Activated CD4-positive, alpha-beta T cell treated with anti-CD3 and anti-CD28 coated beads, Interleukin-10, Interleukin-2, amounts not matched to agents 100 ng/mL and 50 ng/mL, durations not matched to agents 16 hours and 8 hours (primary cell): ENCODE data around the gene ERCC3.

ENCODE experiments used
- DNase-seq: peaks from one replicate; pipeline ENCODE4 v3.0.0-alpha.2; 2020

Gene ERCC3

DNA sequence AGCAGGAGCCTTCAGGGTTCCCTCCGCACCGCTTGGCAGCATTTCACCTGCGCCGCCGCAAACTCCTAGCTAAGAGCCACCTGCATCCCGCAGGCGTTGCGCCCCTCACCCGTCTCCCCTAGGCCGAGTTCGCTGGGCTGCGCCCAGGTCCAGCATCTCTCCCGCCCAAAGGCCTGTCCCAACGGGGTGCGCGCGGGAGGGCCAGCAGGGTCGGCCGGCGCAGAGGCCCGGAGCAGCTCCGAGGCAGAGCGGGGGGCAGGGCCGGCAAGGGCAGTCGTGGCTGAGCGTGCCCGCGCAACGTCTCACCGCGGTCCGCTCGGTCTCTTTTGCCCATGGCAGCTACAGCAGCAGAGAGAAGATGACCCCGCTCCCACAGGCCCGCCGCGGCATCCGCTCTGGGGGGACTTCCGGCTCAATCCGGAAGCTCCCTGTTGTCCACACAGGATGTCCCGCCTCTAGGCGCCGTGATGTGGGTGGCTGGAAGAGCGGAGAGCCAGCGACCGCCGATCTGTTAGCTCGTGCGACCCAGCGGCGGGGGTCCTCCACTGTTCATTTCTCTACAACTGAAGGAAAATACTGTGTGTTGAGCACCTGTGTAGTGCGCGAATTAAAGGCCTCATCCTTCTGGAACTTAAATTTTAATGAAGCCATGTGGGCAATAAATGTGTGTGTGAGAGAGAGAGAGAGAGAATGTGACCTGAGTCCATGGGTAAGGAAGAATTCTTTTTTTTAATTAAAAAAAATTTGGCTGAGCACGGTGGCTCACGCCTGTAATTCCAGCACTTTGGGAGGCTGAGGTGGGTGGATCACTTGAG lies at the start of gene ERCC3:
ERCC3 (minus strand) TSS at position 397 of the 815 bp plus-strand sequence; CDS start at position 334, 63 bp downstream.
- peak; percentile 91 for DNase-seq

DNA sequence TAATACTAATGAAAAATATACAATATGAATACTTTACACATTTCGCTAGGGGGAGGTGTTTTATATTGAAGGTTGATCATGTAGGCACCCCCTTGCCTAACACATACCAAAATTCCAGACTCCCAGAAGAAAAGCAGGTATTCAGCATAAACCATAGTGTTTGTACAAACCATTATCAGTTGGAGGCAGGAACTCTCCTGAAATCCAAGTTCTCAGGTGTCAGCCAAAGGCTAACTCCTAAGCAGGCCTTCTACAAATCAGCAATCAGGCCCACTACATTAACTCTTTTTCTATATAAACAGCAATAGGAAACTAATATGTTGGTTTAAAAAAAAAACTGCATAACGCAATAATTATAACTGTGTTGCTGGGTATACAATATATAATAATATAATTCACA lies 49.3 kb upstream of the ERCC3 start:
- no peak for DNase-seq

DNA sequence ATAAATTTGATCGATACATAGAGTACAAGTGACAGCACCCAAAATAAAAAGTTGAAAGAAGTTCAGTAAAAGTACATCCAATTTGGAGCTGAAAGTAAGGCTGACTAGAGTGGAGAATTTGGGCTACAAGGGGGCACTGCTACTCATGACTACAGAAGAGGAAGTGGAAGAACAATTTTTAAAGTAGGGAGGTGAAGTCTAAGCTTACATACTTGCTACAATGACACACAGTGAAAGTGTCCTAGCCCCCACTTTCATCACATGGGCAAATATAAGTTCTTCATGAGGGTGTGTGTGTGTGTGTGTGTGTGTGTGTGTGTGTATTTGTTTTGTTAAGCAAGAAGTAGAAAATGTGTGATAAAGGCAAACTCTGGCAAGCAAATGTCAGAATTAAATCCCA lies 48.2 kb upstream of the ERCC3 start:
- DNase-seq, result no peak

DNA sequence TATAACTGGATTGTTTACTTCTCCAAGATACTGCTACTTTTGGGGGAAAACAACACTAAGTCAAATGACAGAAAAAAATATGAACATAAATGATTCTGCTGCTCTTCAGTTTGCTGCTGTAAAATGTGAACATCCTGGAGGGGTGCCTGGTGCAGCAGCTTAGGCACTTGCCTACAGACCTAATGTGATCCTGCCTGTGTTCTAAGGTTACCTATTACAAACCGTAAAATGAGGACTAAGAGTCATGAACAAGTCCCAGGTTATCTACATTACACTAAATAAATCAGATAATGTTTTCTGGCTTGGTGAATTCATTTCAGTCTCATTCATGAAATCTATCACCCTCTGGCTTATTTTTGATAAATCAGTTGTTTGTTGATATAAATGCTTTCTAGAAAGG lies 38.4 kb upstream of the ERCC3 start:
- no peak for DNase-seq

DNA sequence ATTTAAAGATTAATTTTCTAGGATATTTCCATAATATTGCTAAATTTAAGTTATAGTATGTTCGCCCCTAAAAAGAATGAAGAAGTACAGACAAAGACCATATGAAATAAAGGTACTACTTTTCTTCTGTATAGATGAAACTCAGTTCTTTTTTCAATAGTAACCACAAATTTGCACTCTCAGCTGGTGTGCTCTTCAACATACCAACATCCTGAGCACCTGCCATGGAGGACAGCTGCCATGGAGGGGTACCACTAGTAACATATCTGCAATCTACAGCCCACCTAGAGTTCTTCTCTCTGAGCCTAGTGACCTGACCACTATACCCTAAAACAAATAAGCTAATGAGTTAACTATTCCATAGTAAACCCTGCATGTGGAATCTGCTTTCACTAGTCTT lies 36.8 kb upstream of the ERCC3 start:
- no peak for DNase-seq

DNA sequence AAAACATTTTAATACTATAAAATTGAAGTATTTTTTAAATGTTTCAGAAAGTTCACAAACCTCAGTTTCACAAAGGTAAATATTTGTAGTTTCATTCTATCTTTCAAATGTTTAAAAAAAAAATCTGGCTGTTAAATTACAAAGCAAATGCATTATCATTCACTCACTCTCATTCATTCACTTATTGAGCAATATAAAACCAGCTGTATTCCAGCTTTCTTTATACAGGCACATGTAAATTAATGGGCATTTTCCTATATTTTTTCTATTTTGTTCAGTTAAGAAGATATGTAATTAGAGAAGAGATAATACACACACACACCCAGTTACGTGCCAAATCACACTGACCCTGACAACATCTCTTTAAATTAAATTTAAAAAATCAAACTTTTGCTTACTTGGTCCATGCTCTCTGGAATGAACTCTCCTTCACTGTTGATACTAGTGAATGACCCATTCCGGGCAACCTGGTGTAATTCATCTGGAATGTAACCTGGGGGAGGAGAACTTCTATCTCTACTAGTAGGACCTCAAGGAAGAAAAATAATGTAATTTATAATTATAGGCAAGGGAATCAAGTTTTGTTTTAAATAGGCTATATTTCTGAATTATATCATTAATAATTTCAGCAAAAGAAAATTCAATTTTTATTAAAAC lies 32.5 kb upstream of the ERCC3 start:
- DNase-seq, result no peak

DNA sequence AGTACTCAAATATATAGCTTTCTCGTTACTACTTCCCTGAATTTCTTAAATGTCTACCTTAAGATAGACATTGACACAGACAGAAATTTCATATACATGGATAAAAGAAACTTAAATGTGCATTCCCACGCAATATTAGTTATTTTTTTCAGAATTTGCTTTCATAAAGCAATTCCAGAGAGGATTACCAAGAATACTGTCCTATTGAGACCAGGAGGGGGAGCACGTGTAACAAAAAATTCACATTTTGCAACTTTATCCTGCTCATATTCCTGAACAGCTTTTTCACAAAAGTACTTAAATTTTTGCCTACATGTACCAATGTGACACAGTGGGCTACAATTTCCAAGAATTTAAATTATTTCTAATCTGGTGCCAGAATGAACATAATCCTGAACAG lies 30.7 kb upstream of the ERCC3 start:
- DNase-seq, result no peak

DNA sequence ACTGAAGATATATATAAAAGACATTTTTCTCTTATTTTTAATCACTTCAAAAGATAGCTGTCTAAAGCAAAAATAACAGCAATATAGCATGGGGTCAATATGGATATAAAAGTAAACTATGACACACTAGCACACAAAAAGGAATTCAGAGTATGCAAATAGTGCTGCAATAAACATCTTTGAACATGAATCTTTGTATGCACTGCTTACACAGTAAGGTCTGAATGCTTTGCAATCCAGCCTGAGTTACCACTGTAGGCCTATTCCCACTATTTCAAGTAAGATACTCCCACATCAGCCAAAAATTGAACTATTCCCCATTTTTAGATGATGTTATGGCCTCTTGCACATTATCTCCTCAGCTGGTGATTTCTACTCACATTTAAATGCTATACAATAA lies 27.4 kb upstream of the ERCC3 start:
- no peak for DNase-seq

DNA sequence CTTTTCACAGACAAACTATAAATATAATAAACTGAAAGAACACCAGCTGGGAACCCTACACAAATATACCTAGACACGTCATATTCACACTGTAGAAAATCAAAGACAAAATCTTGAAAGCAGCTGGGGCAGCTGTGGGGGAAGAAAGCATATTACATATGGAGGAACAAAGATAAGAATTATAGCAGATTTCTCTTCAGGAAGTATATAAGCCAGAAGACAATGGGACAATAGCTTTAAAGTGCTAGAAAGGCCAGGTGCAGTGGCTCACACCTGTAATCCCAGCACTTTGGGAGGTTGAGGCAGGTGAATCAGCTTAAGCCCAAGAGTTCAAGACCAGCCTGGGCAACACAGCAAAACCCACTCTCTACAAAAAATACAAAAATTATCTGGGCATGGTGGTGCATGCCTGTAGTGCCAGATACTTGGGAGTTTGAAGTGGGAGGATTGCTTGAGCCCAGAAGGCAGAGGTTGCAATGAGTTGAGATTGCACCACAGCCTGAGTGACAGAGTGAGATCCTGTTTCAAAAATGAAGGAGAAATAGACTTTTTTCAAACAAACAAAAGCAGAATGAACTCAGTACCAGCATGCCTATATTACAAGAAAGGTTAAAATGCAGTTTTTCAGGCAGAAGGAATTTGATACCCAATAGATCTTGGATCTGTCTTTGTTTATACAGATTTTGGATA lies 26.8 kb upstream of the ERCC3 start:
- DNase-seq, result no peak

DNA sequence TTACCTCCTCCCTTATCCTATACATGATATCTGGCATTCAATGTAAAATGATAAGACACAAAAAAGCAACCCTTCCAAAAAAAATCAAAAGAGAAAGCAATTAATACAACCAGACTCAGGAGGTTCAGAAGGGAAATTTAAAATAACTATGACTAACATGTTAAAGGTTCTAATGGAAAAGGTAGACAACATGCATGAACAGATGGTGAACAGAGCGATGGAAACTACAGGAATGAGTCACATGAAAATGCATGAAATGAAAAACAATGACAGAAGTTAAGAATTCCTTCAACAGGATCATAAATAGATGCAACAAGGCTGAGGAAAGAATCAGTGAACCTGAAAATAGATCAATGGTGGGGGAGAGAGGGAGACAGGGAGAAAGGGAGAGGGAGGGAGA lies 26.1 kb upstream of the ERCC3 start:
- peak; percentile 15 for DNase-seq

DNA sequence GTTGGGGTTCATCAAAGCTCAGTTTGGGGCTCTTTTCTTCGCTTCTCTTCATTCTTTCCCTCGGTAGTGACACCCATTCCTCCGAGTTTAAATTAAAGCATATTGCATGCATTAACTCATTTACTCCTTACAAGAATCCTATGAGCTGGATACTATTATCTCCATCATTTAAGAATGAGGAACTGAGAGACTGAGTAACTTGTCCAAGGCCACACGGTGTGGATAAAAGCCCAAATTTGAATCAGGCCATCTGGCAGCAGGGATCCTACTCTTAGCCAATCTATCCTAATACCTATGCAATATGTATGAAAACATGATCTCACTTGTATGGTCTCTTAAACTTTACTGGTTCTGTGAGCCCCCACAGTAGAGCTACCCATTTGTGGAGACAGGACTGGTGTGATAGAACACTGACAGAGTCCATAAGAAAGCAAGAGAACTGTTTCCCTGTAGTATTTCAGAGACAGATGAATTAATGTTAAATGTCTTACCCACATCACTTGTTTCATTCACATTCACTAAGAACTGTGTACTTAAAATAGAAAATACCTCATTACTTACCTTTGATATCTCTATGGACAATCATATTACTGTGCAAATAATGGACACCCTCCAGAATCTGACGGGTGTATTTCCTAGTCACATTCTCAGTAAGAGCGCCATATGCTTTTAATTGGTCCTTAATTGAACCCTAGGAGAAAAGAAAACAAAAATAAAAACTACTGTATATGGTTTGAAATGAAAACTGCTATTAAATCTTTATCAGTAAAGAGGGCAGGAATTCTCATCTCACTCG lies 20.4 kb upstream of the ERCC3 start:
- no peak for DNase-seq

DNA sequence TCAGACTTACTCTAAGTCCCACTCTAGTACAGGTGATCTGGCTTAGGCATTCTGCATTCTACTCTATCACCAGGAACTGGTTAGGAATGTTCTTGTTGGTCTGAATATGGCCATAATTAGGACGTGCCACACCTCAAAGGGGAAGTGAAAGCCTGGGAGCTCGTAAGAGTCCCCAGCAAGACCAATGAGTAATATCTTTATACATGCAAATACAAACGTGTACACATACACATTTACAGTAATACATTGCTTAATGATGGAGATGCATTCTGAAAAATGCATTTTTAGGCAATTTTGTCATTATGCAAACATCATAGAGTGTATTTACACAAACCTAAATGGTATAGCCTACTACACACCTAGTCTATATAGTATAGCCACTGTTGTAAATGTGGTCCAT lies 19.5 kb upstream of the ERCC3 start:
- no peak for DNase-seq

DNA sequence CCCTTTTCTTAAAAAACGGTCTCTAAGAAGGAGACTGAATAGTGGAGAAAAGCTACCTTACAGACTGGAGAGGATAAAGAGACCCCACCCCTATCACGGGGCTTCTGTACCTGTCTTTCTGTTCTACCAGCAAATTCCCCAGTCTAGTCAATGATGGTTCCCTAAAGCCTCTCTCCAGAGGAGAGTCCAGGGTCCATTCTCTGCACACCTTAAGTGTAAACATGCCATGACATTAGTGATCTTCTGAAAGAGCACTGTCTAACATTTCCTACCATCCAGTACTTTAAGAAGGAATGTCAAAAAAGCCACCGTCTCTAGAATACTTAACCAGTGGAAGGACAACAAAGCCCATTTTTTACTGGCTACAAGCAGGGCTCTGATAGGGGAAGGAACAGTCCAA lies 17.0 kb upstream of the ERCC3 start:
- DNase-seq, result no peak

DNA sequence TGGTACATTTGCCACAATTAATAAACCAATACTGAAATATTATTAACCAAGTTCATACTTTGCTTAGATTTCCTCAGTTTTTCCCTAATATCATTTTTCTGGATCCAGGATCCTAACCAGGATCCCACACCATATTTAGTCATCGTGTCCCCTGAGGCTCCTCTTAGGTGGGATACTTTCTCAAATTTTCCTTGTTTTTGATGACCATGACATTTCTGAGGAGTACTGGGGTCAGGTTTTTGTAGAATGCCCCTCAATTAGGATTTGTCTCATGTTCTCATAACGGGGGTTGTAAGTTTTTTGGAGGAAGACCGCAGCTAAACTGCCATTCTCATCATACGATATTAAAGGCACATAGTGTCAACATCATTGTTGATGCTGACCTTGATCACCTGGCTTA lies 15.5 kb upstream of the ERCC3 start:
- no peak for DNase-seq

DNA sequence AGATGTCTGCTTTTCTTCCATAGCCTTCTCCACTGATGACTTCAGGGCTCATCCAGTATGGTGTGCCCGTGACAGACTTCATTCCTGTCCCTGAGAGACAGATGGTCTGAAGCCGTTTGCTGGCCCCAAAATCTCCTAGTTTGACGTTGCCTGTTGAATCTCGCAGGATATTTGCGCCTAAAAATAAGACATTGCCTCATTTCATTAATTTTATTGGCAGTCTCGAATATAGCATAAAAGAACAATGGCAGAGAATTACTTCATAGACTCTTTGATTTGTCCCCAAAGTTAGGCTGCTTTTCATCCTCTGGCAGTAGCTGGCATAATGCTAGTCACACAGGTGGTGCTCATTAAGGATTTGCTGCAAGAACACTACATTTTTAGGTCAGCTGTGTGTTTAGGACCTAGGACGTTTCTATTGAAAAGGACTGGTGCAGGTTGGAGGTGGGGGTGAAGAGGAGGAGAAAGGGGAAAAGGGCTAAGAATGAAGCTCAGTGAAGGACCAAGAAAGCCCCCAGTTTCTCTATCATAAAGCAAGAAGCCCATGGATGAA lies 14.7 kb upstream of the ERCC3 start:
- DNase-seq, result no peak

DNA sequence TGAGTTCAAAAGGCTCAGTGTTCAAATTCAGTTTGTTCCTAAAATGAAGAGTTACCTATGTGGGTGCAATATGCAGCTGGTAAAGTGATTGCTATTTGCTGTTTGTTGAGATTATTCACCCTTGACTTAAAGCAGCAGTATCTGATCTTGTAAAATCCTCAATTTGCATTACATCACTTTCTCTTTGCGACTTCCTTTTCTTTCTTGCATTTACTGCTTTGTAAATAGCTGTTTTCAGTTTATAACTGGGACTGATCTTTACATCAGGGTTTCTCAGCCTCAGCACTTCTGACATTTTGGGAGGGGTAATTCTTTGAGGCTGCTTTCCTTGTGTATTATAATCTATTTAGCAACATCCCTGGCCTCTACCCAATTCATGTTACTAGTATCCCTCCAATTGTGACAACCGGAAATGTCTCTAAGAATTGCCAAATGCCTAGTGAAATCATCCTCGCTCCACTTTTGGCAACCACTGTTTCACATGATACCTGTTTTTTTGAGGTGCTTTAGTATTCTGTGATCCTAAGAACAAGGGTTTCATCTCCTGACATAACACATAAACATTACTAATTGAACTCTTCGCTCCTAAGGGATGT lies 12.1 kb upstream of the ERCC3 start:
- no peak for DNase-seq

DNA sequence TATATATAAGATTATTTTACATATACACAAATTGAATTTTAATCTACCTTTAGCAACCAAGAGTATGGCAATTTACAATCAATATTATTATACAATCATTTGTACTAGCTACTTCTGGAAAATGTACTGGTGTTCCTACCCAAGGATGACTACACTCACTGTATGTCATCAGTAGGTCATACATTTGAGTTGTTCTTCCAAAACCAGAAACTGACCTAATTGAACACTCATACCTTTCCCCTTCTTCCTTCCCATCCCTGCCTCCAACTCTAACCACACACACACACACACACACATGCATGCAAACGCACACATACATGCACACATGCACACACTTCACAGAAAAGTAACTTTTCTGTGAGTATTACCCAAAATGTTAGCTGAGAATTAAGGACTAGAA lies 8.2 kb upstream of the ERCC3 start:
- no peak for DNase-seq

DNA sequence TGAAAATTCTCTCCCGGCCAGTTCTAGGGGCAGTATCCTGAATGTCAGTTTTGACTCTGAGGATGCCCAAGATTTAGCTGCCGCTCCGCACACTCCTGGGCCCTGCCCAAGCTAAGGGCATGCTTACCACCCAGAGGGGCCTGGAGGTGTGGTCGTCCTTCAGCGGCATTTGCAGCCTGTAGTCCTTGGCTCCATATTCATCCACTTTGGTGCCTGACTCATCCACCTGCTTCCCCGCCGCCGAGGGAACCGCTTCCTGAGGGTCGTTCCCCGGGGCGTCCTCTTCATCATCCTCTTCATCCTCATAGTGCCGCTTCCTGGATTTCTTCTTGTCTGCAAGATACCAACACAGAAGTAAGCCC lies 577 bp downstream of the ERCC3 start:
- DNase-seq, result peak; percentile 5

DNA sequence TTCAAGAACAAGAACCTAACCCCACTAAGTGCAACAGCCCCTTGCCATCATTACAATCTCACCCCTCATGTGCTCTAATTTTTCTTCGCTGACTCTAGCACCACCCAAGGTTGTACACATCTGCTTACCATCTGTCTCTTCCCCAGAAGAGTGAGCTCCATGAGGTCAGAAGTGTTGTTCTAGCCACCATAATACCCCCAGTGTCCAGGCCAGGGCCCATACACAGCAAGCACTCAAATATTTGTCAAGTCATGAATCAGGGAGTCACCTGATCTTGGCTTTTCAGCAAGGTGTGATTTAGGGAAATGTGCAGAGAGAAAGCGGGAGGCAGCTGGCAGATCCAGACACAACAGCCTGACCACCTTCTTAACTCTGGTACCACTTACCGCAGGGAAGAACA lies 5.7 kb downstream of the ERCC3 start:
- DNase-seq, result no peak

DNA sequence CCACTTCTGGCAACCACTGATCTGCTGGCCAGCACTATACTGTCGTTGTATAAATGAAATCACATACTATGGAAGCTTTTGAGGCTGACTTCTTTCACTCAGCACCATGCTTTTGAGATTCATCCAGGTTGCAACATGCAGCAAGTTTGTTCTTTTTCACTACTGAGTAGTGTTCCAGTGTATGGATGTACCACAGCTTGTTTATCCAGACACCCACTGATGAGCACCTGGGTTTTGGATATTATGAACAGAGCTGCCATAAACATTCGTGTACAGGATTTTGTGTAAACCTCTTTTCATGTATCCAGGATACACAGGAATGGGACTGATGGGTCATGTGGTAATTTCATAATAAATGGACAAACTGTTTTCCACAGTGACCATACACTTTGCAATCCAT lies 10.7 kb downstream of the ERCC3 start:
- DNase-seq, result no peak

DNA sequence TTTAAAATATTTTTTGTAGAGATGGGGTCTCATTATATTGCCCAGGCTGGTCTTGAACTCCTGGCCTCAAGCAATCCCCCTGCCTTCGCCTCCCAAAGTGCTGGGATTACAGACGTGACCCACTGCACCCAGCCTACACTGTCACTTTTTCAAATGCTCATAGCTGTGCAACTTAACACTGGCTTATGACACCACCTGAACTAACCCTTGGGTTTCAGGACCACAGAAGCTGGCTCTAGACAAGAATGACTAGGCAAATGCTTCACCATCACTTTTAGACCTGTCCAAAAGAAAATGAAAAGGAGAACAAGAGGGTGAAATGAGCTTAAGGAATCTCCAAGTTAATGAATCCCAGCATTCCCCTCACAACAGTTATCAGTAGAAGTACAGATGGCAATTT lies 13.3 kb downstream of the ERCC3 start:
- no peak for DNase-seq

DNA sequence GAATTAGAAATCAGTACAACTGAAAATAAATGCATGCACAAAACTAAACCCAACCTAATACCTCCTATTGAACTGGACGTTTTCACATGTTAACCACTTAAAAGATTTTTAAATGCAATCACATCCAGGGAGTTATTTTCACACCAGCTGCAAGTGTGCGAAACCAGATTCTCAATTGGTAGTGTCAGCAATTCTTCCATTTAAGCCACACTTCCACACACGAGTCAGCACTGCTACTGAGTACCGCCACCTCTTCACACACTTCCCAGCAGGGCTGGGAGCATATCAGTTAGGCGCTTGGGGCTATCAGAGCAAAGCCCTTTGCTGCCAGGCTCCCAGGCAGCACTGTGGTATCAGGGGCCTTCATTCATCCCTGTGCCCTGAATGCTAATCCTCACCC lies 14.2 kb downstream of the ERCC3 start:
- no peak for DNase-seq

DNA sequence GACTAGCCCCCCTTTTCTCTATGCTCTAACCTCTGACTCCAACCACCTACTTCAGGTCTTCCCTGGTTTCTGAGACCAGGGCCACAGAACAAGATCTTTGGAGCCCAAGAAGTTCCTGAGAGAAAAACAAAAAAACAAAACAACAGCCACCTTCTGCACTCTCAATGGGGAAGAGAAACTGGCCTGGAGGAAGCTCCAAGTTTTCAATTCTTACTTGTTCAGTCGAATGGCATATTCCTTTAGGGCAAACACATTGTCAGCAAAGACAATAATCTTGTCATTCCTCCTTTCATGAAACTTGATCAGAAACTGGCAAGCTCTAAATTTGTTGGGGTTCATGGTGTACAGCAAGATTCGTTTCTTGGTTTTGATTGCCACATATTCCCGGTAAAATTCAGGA lies 15.0 kb downstream of the ERCC3 start:
- no peak for DNase-seq
